ENCODE measurements around the gene SMAD1. TPM values are rescaled to one million over a fixed set of nuclear protein-coding genes. Genes with fewer than 3 reads are reported as not detected.

Gene SMAD1
- total and polyA plus RNA-seq, 2 of the 4 experiments (the other 2 are of a cell fraction) = 11.6 to 17.6 TPM

GRCh38 chr4:145546175-145546915, 64.7 kb downstream of the SMAD1 start (continued):
- TF ChIP-seq MXI1 (IDR thresholded peaks at IDR 0.05; ENCODE audit: borderline replicate concordance, low read depth, low read length) = no peak

GRCh38 chr4:145551660-145552059, 70.0 kb downstream of the SMAD1 start:
- H3K9me1 ChIP-seq (ENCODE audit: insufficient read depth, low read length) = no peaks in the 10 kb centered on the region
- no peaks in the 10 kb centered on the region for H3K27me3 ChIP-seq (ENCODE audit: control insufficient read depth, insufficient read depth, low read length)
- no peak overlapping the region for H3K9ac ChIP-seq (ENCODE audit: low read depth, low read length)
- no peak overlapping the region for H3K23ac ChIP-seq (ENCODE audit: low read depth, low read length)
- H3K14ac ChIP-seq (replicated peaks; ENCODE audit: low read depth, low read length) = no peak overlapping the region
- intact Hi-C loops (cut with micrococcal nuclease) = loop anchor here (10.0 kb wide), 1 partner anchor 157 kb away; no protein-coding TSS in a partner anchor
- ChIA-PET POLR2A (ENCODE audit: unreplicated experiment) (no interaction called here), CTCF (no interaction called here)
- H3K4ac ChIP-seq (ENCODE audit: low read depth, low read length) = no peak overlapping the region
- H4K20me1 ChIP-seq (ENCODE audit: insufficient read depth, low read length) = no peaks in the 10 kb centered on the region
- ATAC-seq (ENCODE audit: low read depth) = no peak
- no peak overlapping the region for H3K4me3 ChIP-seq (ENCODE audit: insufficient read depth, low read depth, low read length)
- H3K79me1 ChIP-seq (ENCODE audit: low read depth in 1 of 2, low read length in 2 of 2) = peaks cover 0 to 1% of the 10 kb centered on the region in 2 experiments; a peak in 1 of 4 replicates
- BruUV-seq (replicated peaks) = no TSS peak
- no CpG with 5 or more reads among the region's 3 CpGs for WGBS, 2 experiments (ENCODE audit: extremely low coverage in 2 of 2, insufficient read length in 1 of 2)
- no peak overlapping the region for H2AK5ac ChIP-seq (ENCODE audit: low read depth, low read length)
- no peak overlapping the region for H2BK20ac ChIP-seq (ENCODE audit: low read depth, low read length)
- no peak overlapping the region for H2BK120ac ChIP-seq (ENCODE audit: low read depth, low read length)
- no peak overlapping the region for H3K27ac ChIP-seq (ENCODE audit: insufficient read depth, low read length)
- DNase-seq = no peak
- in situ Hi-C loops (cut with MboI; ENCODE audit: low sequenced_read_pairs) = loop anchor here (5.0 kb wide), 1 partner anchor 314 kb away; no protein-coding TSS in a partner anchor
- no peak overlapping the region for H4K8ac ChIP-seq (ENCODE audit: low read depth in 2 of 2, low read length in 2 of 2)
- H3K9me3 ChIP-seq (ENCODE audit: control insufficient read depth, insufficient read depth, low read length) = no peaks in the 10 kb centered on the region
- H2BK5ac ChIP-seq (ENCODE audit: low read depth, low read length, poor library complexity, severe bottlenecking) = no peak overlapping the region
- no peak overlapping the region for H4K5ac ChIP-seq (ENCODE audit: low read depth, low read length)
- no peak overlapping the region for H2AFZ ChIP-seq (replicated peaks; ENCODE audit: low read length, poor library complexity)
- H2AK9ac ChIP-seq (replicated peaks; ENCODE audit: low read depth, low read length, poor library complexity) = no peak overlapping the region
- no peak overlapping the region for H2BK15ac ChIP-seq (ENCODE audit: low read depth, low read length)
- H3K36me3 ChIP-seq (ENCODE audit: control insufficient read depth, insufficient read depth, low read length) = peaks cover 15% of the 10 kb centered on the region
- no peak overlapping the region for H3K4me2 ChIP-seq (ENCODE audit: low read depth, low read length)
- peaks cover under 1% of the 10 kb centered on the region; the same call in 1 of the 2 replicates for H3K4me1 ChIP-seq (ENCODE audit: control insufficient read depth, insufficient read depth, low read length)
- no peak overlapping the region for H3K18ac ChIP-seq (ENCODE audit: low read depth, low read length)
- no peak overlapping the region for H3K56ac ChIP-seq (ENCODE audit: extremely low read depth, insufficient read depth, low read length)
- dilution Hi-C loops (cut with HindIII; ENCODE audit: low sequenced_read_pairs, unreplicated experiment) = no loop called here
- H4K91ac ChIP-seq (ENCODE audit: insufficient read depth, low read depth, low read length) = no peak overlapping the region
- no peak for TF ChIP-seq USF2 (IDR thresholded peaks at IDR 0.05; ENCODE audit: low read depth, low read length)
- TF ChIP-seq MXI1 (IDR thresholded peaks at IDR 0.05; ENCODE audit: borderline replicate concordance, low read depth, low read length) = no peak
- no peak for TF ChIP-seq NFE2L2 (IDR thresholded peaks at IDR 0.05; ENCODE audit: low read depth, low read length)
- no peak for TF ChIP-seq RFX5 (IDR thresholded peaks at IDR 0.05; ENCODE audit: low read depth, low read length)
- no peak for TF ChIP-seq MAFK (IDR thresholded peaks at IDR 0.05; ENCODE audit: low read depth, low read length)
- no peak for TF ChIP-seq RAD21 (IDR thresholded peaks at IDR 0.05; ENCODE audit: low read length)
- TF ChIP-seq CEBPB (IDR thresholded peaks at IDR 0.05; ENCODE audit: low read depth, low read length) = no peak
- TF ChIP-seq POLR2A (IDR thresholded peaks at IDR 0.05; ENCODE audit: low read depth, low read length) = no peak
- no peak for TF ChIP-seq RCOR1 (IDR thresholded peaks at IDR 0.05; ENCODE audit: insufficient replicate concordance, low read length)
- TF ChIP-seq MAZ (IDR thresholded peaks at IDR 0.05; ENCODE audit: borderline replicate concordance, low read depth, low read length) = no peak
- TF ChIP-seq SMC3 (IDR thresholded peaks at IDR 0.05; ENCODE audit: low read depth, low read length) = no peak
- no peak for TF ChIP-seq CHD1 (IDR thresholded peaks at IDR 0.05; ENCODE audit: low read depth, low read length)
- TF ChIP-seq FOS (IDR thresholded peaks at IDR 0.05; ENCODE audit: low read depth, low read length) = no peak
- TF ChIP-seq CTCF (conservative IDR thresholded peaks at IDR 0.05; ENCODE audit: low read depth, low read length) = no peak
